Psoas muscle (tissue), 8 donors: ENCODE results near the gene C1orf122. TPM values are rescaled to one million over a fixed set of nuclear protein-coding genes. Genes with fewer than 3 reads are reported as not detected.

Source experiments
- ATAC-seq, 4 donors: fragments of 200-7000 bp; cut with Tn5 transposase; one replicate each; pipeline ENCODE4 v1.9.1; 2020; ENCODE audit warnings: moderate library complexity in 3 of 4, mild to moderate bottlenecking in 2 of 4
- DNase-seq, 2 donors: peaks; one replicate each; pipeline ENCODE4 v3.0.0-alpha.2; 2020
- H3K27ac ChIP-seq: fragments of 200-600 bp; one replicate; pipeline ENCODE4 v1.8.0; 2022
- H3K27me3 ChIP-seq, 3 donors: fragments of 200-600 bp in 1 of 3; one replicate each; pipeline versions ENCODE4 v1.6.1 to v1.8.0; 2013 to 2022; ENCODE audit warnings: low read length in 2 of 3, mild to moderate bottlenecking in 2 of 3, moderate library complexity in 1 of 3; ENCODE audit not compliant: insufficient read depth in 3 of 3
- H3K36me3 ChIP-seq, 2 donors: fragments of 200-600 bp in 1 of 2; one replicate each; pipeline versions ENCODE4 v1.6.1 to v1.8.0; 2013 to 2022; ENCODE audit warnings: low read depth in 1 of 2, mild to moderate bottlenecking in 1 of 2, moderate library complexity in 1 of 2; ENCODE audit not compliant: insufficient read depth in 1 of 2
- H3K4me1 ChIP-seq: fragments of 200-600 bp; one replicate; pipeline ENCODE4 v1.8.0; 2022
- H3K4me3 ChIP-seq: fragments of 200-600 bp; one replicate; pipeline ENCODE4 v1.8.0; 2022; ENCODE audit warnings: mild to moderate bottlenecking
- H3K9me3 ChIP-seq: fragments of 200-600 bp; one replicate; pipeline ENCODE4 v1.8.0; 2022
- CTCF ChIP-seq: fragments of 200-600 bp; IDR thresholded peaks from one replicate; pipeline ENCODE4 v1.8.0; 2022; ENCODE audit warnings: antibody characterized with exemption
- WGBS, 3 donors: extraction: QIAGEN DNeasy Blood & Tissue Kit; methylation state at CpG; one replicate each; pipeline versions ENCODE4 v1.1.6 to v1.1.7; 2013; 5-methylcytosine and 5-hydroxymethylcytosine counted together
- intact Hi-C, 2 donors: fragments of 100-400 bp; cut with DNase I; formaldehyde crosslinking; loops; one replicate each; pipeline versions ENCODE4 v1.11.0 to v1.14.2; 2022
- polyA plus RNA-seq, 3 donors: library from polyadenylated mRNA; stranded (reverse); fragments of 200-250 nt; gene quantifications; one replicate each; pipeline ENCODE4 v1.2.3, GENCODE V29; 2013
- total RNA-seq, 4 donors: library from RNA; stranded (reverse); fragmentation: NEBNext Ultra II Directional in 2 of 4; extraction: Animal tissue kit (Norgen Biotek cat#: 25700) in 2 of 4; gene quantifications; one replicate each; pipeline versions ENCODE4 v1.2.1 to v1.2.4, GENCODE V29; 2021 to 2023
- donor health status: healthy with polysubstance abuse.
- donor health status: DM: no; HTN: no; CAD: no; lungs with moderate emphysema.
- donor health status: Bipolar disorder and iron deficiency.
- donor health status: healthy.
- donor health status: DM: yes; HTN: yes; CAD: no.
- donor health status: DM: no; HTN: no; CAD: no.
- donor health status: DM: no; HTN: no; CAD: no.
- donor health status: DM: yes; HTN: yes; CAD: no.

C1orf122 gene
- total and polyA plus RNA-seq, 7 donors, result 26.6 to 109 (median 32.1) TPM

GRCh38 chr1:37845786-37846185 is 38.2 kb downstream of the C1orf122 start:
- Histone ChIP-seq H3K4me1 (peaks cover 11% of the 10 kb centered on the region), H3K27me3 (no peaks in the 10 kb centered on the region), H3K9me3 (no peaks in the 10 kb centered on the region), H3K27ac (no peak overlapping the region), H3K36me3 (peaks cover 0 to 5% of the 10 kb centered on the region in 2 donors), H3K4me3 (no peak overlapping the region)
- no peak for TF ChIP-seq CTCF
- intact Hi-C loops, result no loop called here
- 76 to 84% (median 81%) methylated on average over 3 of the region's 3 CpGs for WGBS, 3 donors
- no peak for ATAC-seq
- no peak for DNase-seq

DNA sequence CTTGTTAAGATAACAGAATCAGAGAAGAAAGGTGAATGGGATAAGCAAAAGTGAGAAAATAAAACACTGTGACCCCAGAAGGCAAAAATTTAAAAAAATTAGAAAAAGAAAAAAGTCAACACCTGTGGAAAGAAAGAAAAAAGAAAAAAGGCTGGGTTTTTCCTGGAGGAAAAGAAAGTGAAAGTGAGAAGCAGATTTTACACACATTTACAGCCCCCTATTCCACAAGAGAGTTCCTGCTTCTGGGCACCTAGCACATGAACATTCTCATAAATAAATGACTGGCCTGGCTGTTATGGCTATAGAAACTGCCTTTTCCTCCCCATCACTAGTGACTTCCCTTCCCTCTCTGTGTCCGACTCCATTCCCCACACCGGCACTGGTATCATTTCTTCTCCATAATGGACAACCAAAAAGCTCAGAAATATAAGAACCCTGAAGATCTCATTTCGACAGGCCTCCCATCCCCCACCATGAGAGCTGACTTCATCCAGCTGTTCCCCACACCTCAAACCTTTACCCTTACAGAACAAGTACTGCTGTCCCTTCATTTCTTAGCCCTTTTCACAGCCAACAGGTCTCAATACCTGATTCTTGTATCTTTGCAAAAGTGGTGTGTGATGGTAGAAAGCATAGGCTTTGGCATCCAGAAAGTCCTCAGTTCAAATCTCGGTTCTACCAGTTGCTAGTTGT is 39.2 kb downstream of the C1orf122 start:
- no peak for ATAC-seq
- peaks cover 0 to 5% of the 10 kb centered on the region in 2 donors for H3K36me3 ChIP-seq

DNA sequence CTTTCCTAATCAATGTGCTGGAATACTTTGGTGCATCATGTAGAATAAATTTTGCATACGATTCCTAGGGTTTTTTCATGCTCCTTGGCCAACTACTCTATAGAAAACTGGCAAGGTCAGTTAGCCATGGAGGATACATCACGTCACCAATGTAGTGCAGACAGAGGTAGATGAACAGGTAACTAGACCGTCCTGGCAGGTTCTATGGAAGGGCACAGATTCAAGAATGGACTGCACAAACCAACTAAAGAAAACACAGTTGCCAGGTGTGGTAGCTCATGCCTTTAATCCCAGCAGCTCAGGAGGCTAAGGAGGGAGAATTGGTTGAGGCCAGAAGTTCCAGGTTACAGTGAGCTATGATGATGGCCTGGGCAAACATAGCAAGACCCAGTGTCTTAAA is 41.9 kb downstream of the C1orf122 start:
- Histone ChIP-seq H3K27me3 (no peaks in the 10 kb centered on the region), H3K4me1 (peaks cover 18% of the 10 kb centered on the region), H3K27ac (no peak overlapping the region), H3K4me3 (no peak overlapping the region), H3K9me3 (no peaks in the 10 kb centered on the region), H3K36me3 (peaks cover 0 to 16% of the 10 kb centered on the region in 2 donors)
- DNase-seq (no peak), ATAC-seq (no peak)
- intact Hi-C loops, result no loop called here
- 94 to 97% (median 95%) methylated on average over 3 of the region's 3 CpGs for WGBS, 3 donors
- no peak for TF ChIP-seq CTCF

More for the DNA sequence above, 39.2 kb downstream of the C1orf122 start:
- Histone ChIP-seq H3K4me1 (peaks cover 18% of the 10 kb centered on the region), H3K4me3 (no peak overlapping the region), H3K27me3 (no peaks in the 10 kb centered on the region), H3K9me3 (no peaks in the 10 kb centered on the region), H3K27ac (no peak overlapping the region)
- no peak for DNase-seq
- TF ChIP-seq CTCF, result no peak
- intact Hi-C loops, result no loop called here
- WGBS, 3 donors, result 63 to 76% (median 67%) methylated on average over 4 of the region's 4 CpGs

DNA sequence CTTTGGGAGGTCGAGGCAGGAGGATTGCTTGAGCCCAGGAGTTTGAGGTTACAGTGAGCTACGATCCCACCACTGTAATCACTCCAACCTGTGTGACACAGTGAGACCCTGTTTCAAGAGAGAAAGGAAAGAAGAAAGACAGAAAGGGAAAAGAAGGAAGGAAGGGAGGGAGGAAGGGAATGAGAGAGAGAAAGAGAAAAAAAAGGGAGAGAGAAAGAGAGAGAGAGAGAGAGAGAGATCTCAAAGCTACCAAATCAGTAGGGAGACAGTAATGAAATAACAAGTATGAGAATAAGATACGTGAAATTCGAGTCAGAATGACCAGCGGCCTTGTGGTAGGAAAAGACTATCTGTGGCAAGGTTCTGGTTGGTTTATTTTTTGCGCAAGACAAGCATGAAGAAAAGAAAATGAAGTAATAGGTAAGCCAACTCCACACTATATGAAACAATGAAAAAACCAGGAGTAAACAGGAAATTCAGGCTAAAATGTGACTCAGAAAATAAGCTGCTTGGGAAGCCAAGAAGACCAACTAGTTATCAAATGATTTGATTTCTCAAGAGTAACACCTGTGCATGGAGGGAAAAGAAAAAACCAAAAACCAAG is 42.9 kb downstream of the C1orf122 start:
- intact Hi-C loops, result loop anchor here in 1 of 2 donors (10.0 kb wide), 1 partner anchor 156 kb away; the partner anchor contains the start of gene CDCA8
- no peak for ATAC-seq
- no peak overlapping the region for H3K4me3 ChIP-seq
- peaks cover 20% of the 10 kb centered on the region for H3K4me1 ChIP-seq
- TF ChIP-seq CTCF, result no peak
- H3K36me3 ChIP-seq, result peaks cover 0 to 25% of the 10 kb centered on the region in 2 donors
- H3K27ac ChIP-seq, result peak overlapping the region; percentile 54
- no peaks in the 10 kb centered on the region for H3K9me3 ChIP-seq
- WGBS, 3 donors, result 73 to 87% (median 76%) methylated on average over 6 of the region's 6 CpGs
- H3K27me3 ChIP-seq, result no peaks in the 10 kb centered on the region
- no peak for DNase-seq
